ENCODE results near the gene ITPRID2. TPM values are rescaled to one million over a fixed set of nuclear protein-coding genes. Genes with fewer than 3 reads are reported as not detected.

Gene ITPRID2
- total and polyA plus RNA-seq, 2 of the 13 experiments (the other 11 are each of a cell fraction or from before 2014, with no cell fraction given) = 44.8 to 62.3 TPM

DNA sequence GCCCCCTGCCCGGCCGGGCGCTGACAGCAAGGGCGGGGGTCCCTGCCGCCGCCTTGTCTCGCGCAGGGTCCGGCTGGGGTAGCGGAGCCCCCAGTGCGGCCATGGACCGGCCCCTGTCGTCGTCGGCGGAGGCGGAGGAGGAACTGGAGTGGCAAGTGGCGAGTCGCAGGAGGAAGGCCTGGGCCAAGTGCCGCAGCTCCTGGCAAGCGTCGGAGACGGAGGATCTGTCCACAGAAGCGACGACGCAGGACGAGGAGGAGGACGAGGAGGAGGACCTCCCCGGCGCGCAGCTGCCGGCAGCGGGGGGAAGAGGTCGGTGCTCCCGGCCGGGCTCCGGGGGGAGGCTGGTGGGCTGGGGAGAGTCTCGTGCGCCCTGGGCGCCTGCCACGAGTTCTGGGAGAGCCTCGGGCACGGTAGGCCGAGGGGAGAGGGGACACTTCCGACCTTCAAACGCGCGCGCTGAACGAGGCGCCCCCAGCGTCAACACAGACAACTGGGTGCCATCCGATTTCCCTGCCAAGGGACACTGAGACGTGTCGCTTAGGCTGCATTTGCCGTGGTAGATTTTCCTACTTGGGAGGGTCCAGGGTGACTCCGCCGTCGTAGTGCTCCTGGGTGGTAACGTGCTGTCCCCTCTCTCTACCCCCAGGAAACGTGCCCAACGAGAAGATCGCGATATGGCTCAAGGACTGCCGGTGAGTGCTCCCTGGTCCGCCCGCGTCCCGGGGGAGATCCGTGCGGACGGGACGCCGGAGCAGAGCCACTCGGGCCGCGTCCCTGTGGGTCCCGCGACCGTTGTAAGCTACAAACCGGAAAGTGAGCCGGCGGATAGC, 652 bp downstream of the ITPRID2 start (continued):
- TF ChIP-seq ZBTB3 (CRISPR knock-in tag; IDR thresholded peaks at IDR 0.05; ENCODE audit: borderline replicate concordance, low read depth) (0 out of 2 replicates have a peak, but pooled peaks have one; percentile 3), ZIK1 (CRISPR knock-in tag; IDR thresholded peaks at IDR 0.05; ENCODE audit: borderline replicate concordance, low read depth) (peak; percentile 87; the same call in 1 of the 2 replicates), ZFYVE20 (CRISPR knock-in tag; IDR thresholded peaks at IDR 0.05; ENCODE audit: borderline replicate concordance, low read depth) (peak; percentile 98), ZNF331 (CRISPR knock-in tag; IDR thresholded peaks at IDR 0.05) (peak; percentile 64), PAX8 (CRISPR knock-in tag; IDR thresholded peaks at IDR 0.05; ENCODE audit: borderline replicate concordance) (no peak; the same call in 1 of the 2 replicates), ATF7-NPFF (CRISPR knock-in tag; IDR thresholded peaks at IDR 0.05; ENCODE audit: low read depth) (peak; percentile 95; the same call in 1 of the 2 replicates), SMC3 (IDR thresholded peaks at IDR 0.05; ENCODE audit: low read length) (no peak), FLYWCH1 (CRISPR knock-in tag; IDR thresholded peaks at IDR 0.05) (peak; percentile 97), MTA3 (CRISPR knock-in tag; IDR thresholded peaks at IDR 0.05) (no peak), ZNF12 (CRISPR knock-in tag; IDR thresholded peaks at IDR 0.05) (peak; percentile 22; the same call in 1 of the 2 replicates), KDM1A (CRISPR knock-in tag; IDR thresholded peaks at IDR 0.05) (no peak), FOXC1 (CRISPR knock-in tag; IDR thresholded peaks at IDR 0.05; ENCODE audit: borderline replicate concordance) (peak; percentile 100), MYC (CRISPR knock-in tag; IDR thresholded peaks at IDR 0.05; ENCODE audit: borderline replicate concordance) (peak; percentile 92; the same call in 1 of the 2 replicates), YEATS2 (CRISPR knock-in tag; IDR thresholded peaks at IDR 0.05; ENCODE audit: borderline replicate concordance) (0 out of 2 replicates have a peak, but pooled peaks have one; percentile 47), NFRKB (IDR thresholded peaks at IDR 0.05) (no peak), NPAS2 (CRISPR knock-in tag; IDR thresholded peaks at IDR 0.05; ENCODE audit: borderline replicate concordance) (no peak), EHMT2 (IDR thresholded peaks at IDR 0.05; ENCODE audit: borderline replicate concordance, low read depth, low read length) (no peak), ZBTB20 (CRISPR knock-in tag; IDR thresholded peaks at IDR 0.05; ENCODE audit: borderline replicate concordance, low read depth) (peak; percentile 96), PHF8 (CRISPR knock-in tag; IDR thresholded peaks at IDR 0.05) (peak; percentile 91), TCF12 (IDR thresholded peaks at IDR 0.05) (no peak), TCF12 (CRISPR knock-in tag; IDR thresholded peaks at IDR 0.05) (peak; percentile 44; the same call in 1 of the 2 replicates)
- TF ChIP-seq, protein P1, sequence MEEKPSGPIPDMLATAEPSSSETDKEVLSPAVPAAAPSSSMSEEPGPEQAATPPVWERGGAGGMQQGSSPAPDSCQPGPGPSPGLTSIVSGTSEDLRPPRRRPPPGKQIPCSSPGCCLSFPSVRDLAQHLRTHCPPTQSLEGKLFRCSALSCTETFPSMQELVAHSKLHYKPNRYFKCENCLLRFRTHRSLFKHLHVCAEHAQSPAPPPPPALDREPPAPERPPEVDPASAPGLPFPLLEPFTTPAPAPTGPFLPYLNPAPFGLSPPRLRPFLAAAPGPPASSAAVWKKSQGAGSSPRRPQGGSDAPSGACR (CRISPR knock-in tag; IDR thresholded peaks at IDR 0.05) = peak; percentile 94; the same call in 1 of the 2 replicates
- TF ChIP-seq, protein P2, sequence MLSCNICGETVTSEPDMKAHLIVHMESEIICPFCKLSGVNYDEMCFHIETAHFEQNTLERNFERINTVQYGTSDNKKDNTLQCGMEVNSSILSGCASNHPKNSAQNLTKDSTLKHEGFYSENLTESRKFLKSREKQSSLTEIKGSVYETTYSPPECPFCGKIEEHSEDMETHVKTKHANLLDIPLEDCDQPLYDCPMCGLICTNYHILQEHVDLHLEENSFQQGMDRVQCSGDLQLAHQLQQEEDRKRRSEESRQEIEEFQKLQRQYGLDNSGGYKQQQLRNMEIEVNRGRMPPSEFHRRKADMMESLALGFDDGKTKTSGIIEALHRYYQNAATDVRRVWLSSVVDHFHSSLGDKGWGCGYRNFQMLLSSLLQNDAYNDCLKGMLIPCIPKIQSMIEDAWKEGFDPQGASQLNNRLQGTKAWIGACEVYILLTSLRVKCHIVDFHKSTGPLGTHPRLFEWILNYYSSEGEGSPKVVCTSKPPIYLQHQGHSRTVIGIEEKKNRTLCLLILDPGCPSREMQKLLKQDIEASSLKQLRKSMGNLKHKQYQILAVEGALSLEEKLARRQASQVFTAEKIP (CRISPR knock-in tag; IDR thresholded peaks at IDR 0.05; ENCODE audit: borderline replicate concordance) = no peak
- TF ChIP-seq, protein P3, sequence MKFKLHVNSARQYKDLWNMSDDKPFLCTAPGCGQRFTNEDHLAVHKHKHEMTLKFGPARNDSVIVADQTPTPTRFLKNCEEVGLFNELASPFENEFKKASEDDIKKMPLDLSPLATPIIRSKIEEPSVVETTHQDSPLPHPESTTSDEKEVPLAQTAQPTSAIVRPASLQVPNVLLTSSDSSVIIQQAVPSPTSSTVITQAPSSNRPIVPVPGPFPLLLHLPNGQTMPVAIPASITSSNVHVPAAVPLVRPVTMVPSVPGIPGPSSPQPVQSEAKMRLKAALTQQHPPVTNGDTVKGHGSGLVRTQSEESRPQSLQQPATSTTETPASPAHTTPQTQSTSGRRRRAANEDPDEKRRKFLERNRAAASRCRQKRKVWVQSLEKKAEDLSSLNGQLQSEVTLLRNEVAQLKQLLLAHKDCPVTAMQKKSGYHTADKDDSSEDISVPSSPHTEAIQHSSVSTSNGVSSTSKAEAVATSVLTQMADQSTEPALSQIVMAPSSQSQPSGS (CRISPR knock-in tag; IDR thresholded peaks at IDR 0.05) = peak; percentile 78; the same call in 1 of the 2 replicates
- TF ChIP-seq, protein P4, sequence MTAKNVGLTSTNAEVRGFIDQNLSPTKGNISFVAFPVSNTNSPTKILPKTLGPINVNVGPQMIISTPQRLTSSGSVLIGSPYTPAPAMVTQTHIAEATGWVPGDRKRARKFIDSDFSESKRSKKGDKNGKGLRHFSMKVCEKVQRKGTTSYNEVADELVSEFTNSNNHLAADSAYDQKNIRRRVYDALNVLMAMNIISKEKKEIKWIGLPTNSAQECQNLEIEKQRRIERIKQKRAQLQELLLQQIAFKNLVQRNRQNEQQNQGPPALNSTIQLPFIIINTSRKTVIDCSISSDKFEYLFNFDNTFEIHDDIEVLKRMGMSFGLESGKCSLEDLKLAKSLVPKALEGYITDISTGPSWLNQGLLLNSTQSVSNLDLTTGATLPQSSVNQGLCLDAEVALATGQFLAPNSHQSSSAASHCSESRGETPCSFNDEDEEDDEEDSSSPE (CRISPR knock-in tag; IDR thresholded peaks at IDR 0.05) = peak; percentile 91
